Panc1 (cell line): ENCODE data around the gene BBOF1. TPM values are rescaled to one million over a fixed set of nuclear protein-coding genes. Genes with fewer than 3 reads are reported as not detected.

Experiments
- ATAC-seq: fragments of 200-7000 bp; cut with Tn5 transposase; 2 replicates; pipeline ENCODE4 v1.9.1; 2020; ENCODE audit warnings: mild to moderate bottlenecking, moderate library complexity
- BruUV-seq: library from RNA; stranded (reverse); fragments of 400-500 nt; replicated peaks from 2 replicates; lab custom pipeline; 2021; lab: Mats Ljungman, UMichigan
- CTCF ChIA-PET: fragments of 300-600 bp; sonication (Branson Sonifier 250); formaldehyde crosslinking; loops from one replicate; lab custom pipeline; 2022; ENCODE audit warnings: antibody characterized with exemption; lab: Charles Lee
- POLR2A ChIA-PET: fragments of 300-600 bp; sonication (Branson Sonifier 250); formaldehyde crosslinking; loops from one replicate; lab custom pipeline; 2022; ENCODE audit warnings: antibody characterized with exemption; lab: Charles Lee
- DNase-seq: peaks from one replicate; pipeline ENCODE4 v3.0.0-alpha.2; 2010; ENCODE audit warnings: low read depth, low spot score
- H3K27ac ChIP-seq: 2 replicates; pipeline ENCODE4 v1.5.1; 2011; ENCODE audit warnings: mild to moderate bottlenecking, low read length, inconsistent platforms
- H3K27me3 ChIP-seq: fragments of 200-500 bp; sonication (Bioruptor generic); 2 replicates; pipeline ENCODE4 v1.6.0; 2014; ENCODE audit warnings: low read length, inconsistent platforms; ENCODE audit not compliant: control insufficient read depth, insufficient read depth
- H3K36me3 ChIP-seq: fragments of 200-500 bp; sonication (Bioruptor generic); 2 replicates; pipeline ENCODE4 v1.5.1; 2014; ENCODE audit warnings: inconsistent platforms, mild to moderate bottlenecking, low read length, moderate library complexity; ENCODE audit not compliant: control insufficient read depth, insufficient read depth
- H3K4me1 ChIP-seq: 2 replicates; pipeline ENCODE4 v1.5.1; 2011; ENCODE audit warnings: inconsistent platforms, mild to moderate bottlenecking, low read length, moderate library complexity; ENCODE audit not compliant: control insufficient read depth, insufficient read depth
- H3K4me3 ChIP-seq, 2 experiments: 2 replicates each; pipeline ENCODE4 v1.5.1; 2011 to 2012; ENCODE audit warnings: low read depth in 2 of 2, low read length in 2 of 2, mild to moderate bottlenecking in 2 of 2, inconsistent platforms in 1 of 2, moderate library complexity in 1 of 2
- H3K9me3 ChIP-seq: fragments of 200-500 bp; sonication (Bioruptor generic); 2 replicates; pipeline ENCODE4 v1.5.1; 2014; ENCODE audit warnings: low read depth, mild to moderate bottlenecking, inconsistent platforms, low read length, moderate library complexity; ENCODE audit not compliant: control insufficient read depth, insufficient read depth
- CTCF ChIP-seq: fragments of 450-650 bp; IDR thresholded peaks from 2 replicates; pipeline ENCODE4 v1.5.1; 2017; ENCODE audit warnings: mild to moderate bottlenecking
- POLR2AphosphoS5 ChIP-seq: IDR thresholded peaks from 2 replicates; pipeline ENCODE4 v1.6.1; 2012; ENCODE audit warnings: mild to moderate bottlenecking, low read depth, low read length, moderate library complexity
- REST ChIP-seq, 2 experiments: IDR thresholded peaks; 2 replicates each; pipeline ENCODE4 v1.6.1; 2011 to 2012; ENCODE audit warnings: low read depth in 2 of 2, control low read depth in 1 of 2, low read length in 1 of 2, mild to moderate bottlenecking in 1 of 2, moderate library complexity in 1 of 2; ENCODE audit not compliant: insufficient read depth in 1 of 2
- SIN3A ChIP-seq: IDR thresholded peaks from 2 replicates; pipeline ENCODE4 v1.6.1; 2012; ENCODE audit warnings: low read depth, mild to moderate bottlenecking, low read length, moderate library complexity, borderline replicate concordance; ENCODE audit not compliant: insufficient read depth
- TCF7L2 ChIP-seq: IDR thresholded peaks from 2 replicates; pipeline ENCODE4 v1.6.1; 2011; ENCODE audit warnings: mild to moderate bottlenecking, low read depth, low read length, inconsistent platforms
- in situ Hi-C: cut with HindIII; loops from 2 replicates; pipeline ENCODE4 v1.10.0; 2016; ENCODE audit warnings: low sequenced_read_pairs, low pct_unique_long_range_greater_than_20kb
- intact Hi-C: fragments of 100-400 bp; cut with micrococcal nuclease; formaldehyde crosslinking; loops from one replicate; pipeline ENCODE4 v1.10.0; 2022; ENCODE audit not compliant: unreplicated experiment
- total RNA-seq: library from RNA; stranded (reverse); gene quantifications from one replicate; pipeline ENCODE4 v1.2.1, GENCODE V29; 2021; ENCODE audit not compliant: unreplicated experiment

The BBOF1 gene
- total RNA-seq, 1 experiment from 2014 or later: 1.9 TPM

- POLR2A ChIA-PET: no interaction called here
- intact Hi-C loops (no loop called here), in situ Hi-C loops (no loop called here)
- H3K4me1 ChIP-seq: no peaks in the 10 kb centered on the region
- no peak overlapping the region for H3K27ac ChIP-seq
- H3K4me3 ChIP-seq: no peak overlapping the region
- no peak for DNase-seq
- no peak for TF ChIP-seq REST (IDR thresholded peaks at IDR 0.05; ENCODE audit: insufficient read depth in 1 of 2, low read depth in 2 of 2, low read length in 1 of 2)
- no peak for ATAC-seq
- no peaks in the 10 kb centered on the region for H3K36me3 ChIP-seq
- H3K9me3 ChIP-seq: no peaks in the 10 kb centered on the region
- no peaks in the 10 kb centered on the region for H3K27me3 ChIP-seq
- CTCF ChIA-PET: no interaction called here
- no TSS peak for BruUV-seq
Observed at GRCh38 chr14:73997108-73997943, 21.8 kb upstream of the BBOF1 start.

- intact Hi-C loops (no loop called here), in situ Hi-C loops (no loop called here)
- POLR2A ChIA-PET: no interaction called here
- DNase-seq (no peak), ATAC-seq (no peak)
- CTCF ChIA-PET: no interaction called here
- no peak for TF ChIP-seq POLR2AphosphoS5
- TF ChIP-seq SIN3A: no peak
- no peak for TF ChIP-seq CTCF
- TF ChIP-seq REST (IDR thresholded peaks at IDR 0.05; ENCODE audit: insufficient read depth in 1 of 2, low read depth in 2 of 2, low read length in 1 of 2): no peak
- TF ChIP-seq TCF7L2: no peak
- BruUV-seq: no TSS peak
- Histone ChIP-seq H3K27ac (no peak overlapping the region), H3K4me1 (no peaks in the 10 kb centered on the region), H3K36me3 (no peaks in the 10 kb centered on the region), H3K27me3 (no peaks in the 10 kb centered on the region), H3K4me3 (no peak overlapping the region), H3K9me3 (no peaks in the 10 kb centered on the region)
Observed at GRCh38 chr14:73997944-73998447, 21.2 kb upstream of the BBOF1 start.
